ENCODE measurements around the gene CALM3. TPM values are rescaled to one million over a fixed set of nuclear protein-coding genes. Genes with fewer than 3 reads are reported as not detected.
A peak's percentile ranks its signal among the peaks of the same experiment; 100 is the strongest.

The CALM3 gene
- total RNA-seq, 2 donors from 2014 or later = 292 to 300 TPM

DNA sequence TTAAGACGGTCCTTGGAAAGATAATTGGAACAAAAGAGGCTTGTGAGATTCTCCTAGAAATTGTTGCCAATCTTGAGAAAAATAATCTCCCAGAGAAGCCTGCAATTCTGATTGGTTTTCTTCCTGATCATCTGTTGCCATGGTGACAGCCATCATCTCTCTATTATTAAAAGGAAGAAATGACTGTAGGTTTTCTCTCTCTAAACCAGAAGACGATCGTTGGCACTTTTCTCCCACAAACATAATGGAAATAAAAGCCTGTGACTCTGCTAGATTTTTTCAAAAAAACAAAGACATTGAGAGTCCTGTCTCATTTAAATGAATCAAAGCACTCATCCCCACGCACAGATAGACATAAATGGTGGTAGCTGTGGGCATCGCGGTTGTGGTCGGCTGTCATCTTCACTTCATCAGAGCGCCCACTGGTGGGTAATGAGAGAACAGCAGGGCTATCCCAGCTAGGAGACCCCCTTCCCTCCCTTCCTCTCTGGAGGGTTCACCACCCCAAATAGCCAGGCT, 21.7 kb upstream of the CALM3 start:
- H3K4me1 Mint-ChIP-seq (ENCODE audit: low read depth) = peaks cover 19% of the 10 kb centered on the region
- H3K27me3 Mint-ChIP-seq (ENCODE audit: low read depth) = no peaks in the 10 kb centered on the region
- ATAC-seq (replicated peaks in 1 of 2) (peak in 1 of 2 donors; percentile 36), DNase-seq (peak in 1 of 2 donors; percentile 57)
- H3K9me3 Mint-ChIP-seq = no peaks in the 10 kb centered on the region
- H3K4me3 Mint-ChIP-seq = peak overlapping the region in 1 of 2 donors; percentile 41
- peak overlapping the region; percentile 56 for H3K27ac Mint-ChIP-seq
- no peaks in the 10 kb centered on the region for H3K36me3 Mint-ChIP-seq (ENCODE audit: insufficient read depth in 2 of 2)

GRCh38 chr19:46580247-46580646, 20.9 kb upstream of the CALM3 start:
- no peaks in the 10 kb centered on the region for H3K36me3 Mint-ChIP-seq (ENCODE audit: insufficient read depth in 2 of 2)
- H3K27me3 Mint-ChIP-seq (ENCODE audit: low read depth) = no peaks in the 10 kb centered on the region
- H3K9me3 Mint-ChIP-seq = no peaks in the 10 kb centered on the region
- DNase-seq (no peak), ATAC-seq (replicated peaks in 1 of 2) (no peak)
- no peak overlapping the region for H3K27ac Mint-ChIP-seq
- peaks cover 15% of the 10 kb centered on the region for H3K4me1 Mint-ChIP-seq (ENCODE audit: low read depth)
- no peak overlapping the region for H3K4me3 Mint-ChIP-seq

DNA sequence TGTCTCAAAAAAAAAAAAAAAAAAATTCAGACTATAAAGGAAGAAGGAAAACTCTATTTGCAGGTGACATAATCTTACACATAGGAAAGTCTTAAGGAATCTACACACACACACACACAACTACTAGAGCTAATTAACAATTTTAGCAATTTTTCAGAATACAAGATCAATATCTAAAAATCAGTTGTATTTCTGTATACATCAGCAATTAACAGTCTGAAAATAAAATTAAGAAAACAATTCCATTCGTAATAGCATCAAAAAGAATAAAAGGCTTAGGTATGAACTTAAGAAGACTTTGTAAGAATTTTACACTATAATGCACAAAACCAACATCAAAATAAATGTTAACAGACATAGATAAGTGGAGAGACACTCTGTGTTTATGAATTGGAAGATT, 15.6 kb upstream of the CALM3 start:
- Mint-ChIP-seq H3K9me3 (no peaks in the 10 kb centered on the region), H3K4me3 (no peak overlapping the region), H3K4me1 (ENCODE audit: low read depth) (peaks cover 6% of the 10 kb centered on the region), H3K27me3 (ENCODE audit: low read depth) (no peaks in the 10 kb centered on the region), H3K36me3 (ENCODE audit: insufficient read depth in 2 of 2) (no peaks in the 10 kb centered on the region), H3K27ac (no peak overlapping the region)
- DNase-seq = no peak
- ATAC-seq (replicated peaks in 1 of 2) = no peak

DNA sequence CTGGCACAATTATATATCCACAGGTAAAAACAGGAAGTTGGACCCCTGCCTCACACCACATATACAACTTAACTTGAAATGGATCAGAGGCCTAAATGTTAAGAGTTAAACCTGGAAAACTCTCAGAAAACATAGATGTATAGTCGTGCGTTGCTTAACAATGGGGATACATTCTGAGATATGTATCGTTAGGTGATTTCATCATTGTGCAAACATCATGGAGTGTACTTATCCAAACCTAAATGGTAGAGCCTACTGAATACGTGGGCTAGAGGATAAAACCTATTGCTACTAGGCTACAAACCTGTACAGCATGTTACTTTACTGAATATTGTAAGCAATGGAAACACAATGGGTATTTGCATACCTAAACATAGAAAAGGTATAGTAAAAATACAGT, 14.8 kb upstream of the CALM3 start:
- Mint-ChIP-seq H3K4me1 (ENCODE audit: low read depth) (peaks cover 6% of the 10 kb centered on the region), H3K4me3 (no peak overlapping the region), H3K27ac (no peak overlapping the region), H3K36me3 (ENCODE audit: insufficient read depth in 2 of 2) (no peaks in the 10 kb centered on the region), H3K9me3 (no peaks in the 10 kb centered on the region), H3K27me3 (ENCODE audit: low read depth) (no peaks in the 10 kb centered on the region)
- ATAC-seq (replicated peaks in 1 of 2) = no peak
- no peak for DNase-seq

DNA sequence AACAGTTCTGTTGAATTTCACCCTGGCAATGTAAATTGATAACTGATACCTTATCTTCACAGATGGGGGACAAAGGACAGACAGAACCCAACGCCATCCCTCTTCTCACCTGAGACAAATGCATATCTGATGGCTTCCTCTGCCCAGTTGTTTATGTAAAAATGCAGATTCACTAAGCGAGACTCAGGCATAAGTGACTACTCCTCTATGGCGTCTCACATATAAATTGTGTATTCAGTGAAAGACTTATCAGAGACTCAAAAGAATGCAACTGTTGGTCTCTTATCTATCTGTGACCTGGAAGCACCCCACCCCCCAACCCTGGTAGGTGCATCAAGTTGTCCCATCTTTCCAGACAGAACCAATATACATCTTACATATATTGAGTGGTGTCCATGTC, 13.3 kb upstream of the CALM3 start:
- H3K9me3 Mint-ChIP-seq = no peaks in the 10 kb centered on the region
- H3K4me1 Mint-ChIP-seq (ENCODE audit: low read depth) = peaks cover 6% of the 10 kb centered on the region
- no peaks in the 10 kb centered on the region for H3K36me3 Mint-ChIP-seq (ENCODE audit: insufficient read depth in 2 of 2)
- H3K4me3 Mint-ChIP-seq = no peak overlapping the region
- ATAC-seq (replicated peaks in 1 of 2) (no peak), DNase-seq (no peak)
- H3K27ac Mint-ChIP-seq = no peak overlapping the region
- no peaks in the 10 kb centered on the region for H3K27me3 Mint-ChIP-seq (ENCODE audit: low read depth)

GRCh38 chr19:46591254-46591653, 9.9 kb upstream of the CALM3 start:
- Mint-ChIP-seq H3K27ac (no peak overlapping the region), H3K27me3 (ENCODE audit: low read depth) (no peaks in the 10 kb centered on the region), H3K4me1 (ENCODE audit: low read depth) (no peaks in the 10 kb centered on the region), H3K36me3 (ENCODE audit: insufficient read depth in 2 of 2) (no peaks in the 10 kb centered on the region), H3K9me3 (no peaks in the 10 kb centered on the region), H3K4me3 (no peak overlapping the region)
- no peak for ATAC-seq (replicated peaks in 1 of 2)
- DNase-seq = no peak

- Mint-ChIP-seq H3K36me3 (ENCODE audit: insufficient read depth in 2 of 2) (no peaks in the 10 kb centered on the region), H3K27me3 (ENCODE audit: low read depth) (no peaks in the 10 kb centered on the region), H3K27ac (no peak overlapping the region), H3K4me1 (ENCODE audit: low read depth) (no peaks in the 10 kb centered on the region), H3K4me3 (no peak overlapping the region), H3K9me3 (no peaks in the 10 kb centered on the region)
- ATAC-seq (replicated peaks in 1 of 2) (no peak), DNase-seq (no peak)
Measured at GRCh38 chr19:46591870-46592269, 9.3 kb upstream of the CALM3 start.

GRCh38 chr19:46596008-46596407, 5.1 kb upstream of the CALM3 start:
- no peak overlapping the region for H3K27ac Mint-ChIP-seq
- no peak overlapping the region for H3K4me3 Mint-ChIP-seq
- H3K36me3 Mint-ChIP-seq (ENCODE audit: insufficient read depth in 2 of 2) = peaks cover 9 to 11% of the 10 kb centered on the region in 2 donors
- DNase-seq (no peak), ATAC-seq (replicated peaks in 1 of 2) (no peak)
- peaks cover 17% of the 10 kb centered on the region for H3K4me1 Mint-ChIP-seq (ENCODE audit: low read depth)
- no peaks in the 10 kb centered on the region for H3K27me3 Mint-ChIP-seq (ENCODE audit: low read depth)
- H3K9me3 Mint-ChIP-seq = peaks cover 0 to 3% of the 10 kb centered on the region in 2 donors

- ATAC-seq (replicated peaks in 1 of 2) = no peak
- no peak overlapping the region for H3K4me3 Mint-ChIP-seq
- H3K4me1 Mint-ChIP-seq (ENCODE audit: low read depth) = peaks cover 32% of the 10 kb centered on the region
- no peaks in the 10 kb centered on the region for H3K27me3 Mint-ChIP-seq (ENCODE audit: low read depth)
- H3K27ac Mint-ChIP-seq = no peak overlapping the region
- peaks cover 16 to 17% of the 10 kb centered on the region in 2 donors for H3K36me3 Mint-ChIP-seq (ENCODE audit: insufficient read depth in 2 of 2)
- peaks cover 0 to 3% of the 10 kb centered on the region in 2 donors for H3K9me3 Mint-ChIP-seq
- DNase-seq = no peak
Measured at GRCh38 chr19:46598372-46598917, 2.7 kb upstream of the CALM3 start.

DNA sequence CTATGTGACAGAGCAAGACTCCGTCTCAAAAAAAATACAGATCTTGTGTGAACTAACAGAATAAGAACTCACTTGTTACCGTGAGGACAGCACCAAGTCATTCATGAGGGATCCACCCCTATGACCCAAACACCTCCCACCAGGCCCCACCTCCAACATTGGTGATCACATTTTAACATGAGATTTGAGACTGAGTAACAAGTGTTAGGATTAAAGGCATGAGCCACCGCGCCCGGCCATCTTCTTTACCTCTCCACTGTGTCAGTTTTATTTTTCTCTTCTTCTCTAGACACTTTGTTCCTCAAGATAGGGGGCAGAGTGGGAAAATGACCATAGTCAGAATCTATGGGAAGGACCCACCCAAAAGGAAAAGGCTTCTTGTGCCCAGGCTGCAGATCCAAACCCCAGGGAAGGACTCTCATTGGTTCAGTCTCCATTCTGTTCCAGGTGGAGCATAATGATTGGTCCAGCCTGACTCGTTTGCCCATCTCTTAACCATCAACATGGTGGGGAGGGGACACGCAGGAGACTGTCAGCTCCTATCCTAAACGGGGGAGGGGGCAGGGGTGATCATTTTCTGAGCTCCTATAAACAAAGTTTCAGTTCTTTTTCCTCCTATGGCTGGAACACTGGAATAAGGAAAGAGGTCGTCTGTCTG, 1.3 kb upstream of the CALM3 start:
- Mint-ChIP-seq H3K27me3 (ENCODE audit: low read depth) (no peaks in the 10 kb centered on the region), H3K4me3 (peak overlapping the region; percentile 99), H3K9me3 (peaks cover 0 to 3% of the 10 kb centered on the region in 2 donors), H3K36me3 (ENCODE audit: insufficient read depth in 2 of 2) (peaks cover 16 to 17% of the 10 kb centered on the region in 2 donors), H3K27ac (peak overlapping the region; percentile 95), H3K4me1 (ENCODE audit: low read depth) (peaks cover 42% of the 10 kb centered on the region)
- ATAC-seq (replicated peaks in 1 of 2) (no peak), DNase-seq (no peak)

DNA sequence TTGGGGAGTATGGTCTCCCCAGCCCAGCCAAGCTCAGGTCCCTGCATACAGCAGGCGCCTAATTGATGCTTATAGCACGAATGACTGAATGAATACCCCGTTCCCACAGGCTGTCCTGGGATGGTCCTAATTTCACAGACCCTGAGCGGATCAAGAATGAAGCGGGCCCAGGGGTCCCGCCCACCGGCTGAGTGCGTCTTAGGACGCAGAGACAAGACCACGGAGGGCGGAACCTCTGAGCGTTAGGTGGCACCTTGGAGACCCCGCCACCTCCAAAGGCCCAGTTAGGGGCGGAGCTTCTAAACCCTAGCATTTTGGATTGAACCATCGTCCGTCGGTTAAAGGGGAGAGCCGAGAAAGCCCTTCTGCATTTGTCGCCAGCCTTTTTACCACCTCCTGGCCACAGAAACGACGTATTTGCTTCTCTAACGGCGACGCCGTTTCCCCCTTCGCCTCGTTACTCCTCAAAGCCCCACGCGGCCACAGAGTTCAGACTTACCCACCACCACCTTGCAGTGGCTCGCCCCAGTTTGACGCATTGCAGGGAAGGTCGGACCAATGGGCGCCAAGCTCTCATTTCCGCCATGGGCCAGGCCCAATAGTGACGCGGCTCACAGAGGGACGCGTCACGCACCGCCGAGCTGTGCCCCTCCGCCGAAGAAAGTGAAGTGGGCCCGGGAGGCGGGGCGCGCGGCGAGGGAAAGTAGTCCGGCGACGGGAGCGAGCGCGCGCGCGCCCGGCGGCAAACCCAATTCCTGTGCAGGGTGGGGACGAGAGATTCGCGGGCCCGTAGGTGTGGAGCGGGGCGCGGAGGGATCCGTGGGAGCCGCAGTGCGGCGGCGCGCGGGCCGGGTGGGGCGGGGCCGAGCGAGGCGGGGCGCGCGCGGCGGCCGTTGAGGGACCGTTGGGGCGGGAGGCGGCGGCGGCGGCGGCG, 479 bp upstream of the CALM3 start:
- peak overlapping the region; percentile 95 for H3K27ac Mint-ChIP-seq
- H3K4me1 Mint-ChIP-seq (ENCODE audit: low read depth) = peaks cover 42% of the 10 kb centered on the region
- H3K4me3 Mint-ChIP-seq = peak overlapping the region; percentile 99
- DNase-seq (peak; percentile 97 to 99), ATAC-seq (replicated peaks in 1 of 2) (peak; percentile 88 to 89)
- no peaks in the 10 kb centered on the region for H3K27me3 Mint-ChIP-seq (ENCODE audit: low read depth)
- peaks cover 16 to 17% of the 10 kb centered on the region in 2 donors for H3K36me3 Mint-ChIP-seq (ENCODE audit: insufficient read depth in 2 of 2)
- peaks cover 0 to 3% of the 10 kb centered on the region in 2 donors for H3K9me3 Mint-ChIP-seq

- peak; percentile 13 to 14 for ATAC-seq (replicated peaks in 1 of 2)
- Mint-ChIP-seq H3K27me3 (ENCODE audit: low read depth) (no peaks in the 10 kb centered on the region), H3K36me3 (ENCODE audit: insufficient read depth in 2 of 2) (peaks cover 19 to 29% of the 10 kb centered on the region in 2 donors), H3K4me1 (ENCODE audit: low read depth) (peaks cover 45% of the 10 kb centered on the region), H3K4me3 (peak overlapping the region; percentile 99), H3K27ac (peak overlapping the region; percentile 96), H3K9me3 (peaks cover 0 to 3% of the 10 kb centered on the region in 2 donors)
- DNase-seq = peak; percentile 56 to 59
Measured at GRCh38 chr19:46602392-46603194, 1.5 kb downstream of the CALM3 start.

Data from activated T-cell treated with anti-CD3 and anti-CD28 coated beads, Interleukin-2, amount 50 U/mL, for 72 hours (primary cell).